ENCODE results near the gene ITSN1.

The ITSN1 gene

GRCh38 chr21:33657124-33657820 lies 15.0 kb downstream of the ITSN1 start:
- TF ChIP-seq, protein P1, sequence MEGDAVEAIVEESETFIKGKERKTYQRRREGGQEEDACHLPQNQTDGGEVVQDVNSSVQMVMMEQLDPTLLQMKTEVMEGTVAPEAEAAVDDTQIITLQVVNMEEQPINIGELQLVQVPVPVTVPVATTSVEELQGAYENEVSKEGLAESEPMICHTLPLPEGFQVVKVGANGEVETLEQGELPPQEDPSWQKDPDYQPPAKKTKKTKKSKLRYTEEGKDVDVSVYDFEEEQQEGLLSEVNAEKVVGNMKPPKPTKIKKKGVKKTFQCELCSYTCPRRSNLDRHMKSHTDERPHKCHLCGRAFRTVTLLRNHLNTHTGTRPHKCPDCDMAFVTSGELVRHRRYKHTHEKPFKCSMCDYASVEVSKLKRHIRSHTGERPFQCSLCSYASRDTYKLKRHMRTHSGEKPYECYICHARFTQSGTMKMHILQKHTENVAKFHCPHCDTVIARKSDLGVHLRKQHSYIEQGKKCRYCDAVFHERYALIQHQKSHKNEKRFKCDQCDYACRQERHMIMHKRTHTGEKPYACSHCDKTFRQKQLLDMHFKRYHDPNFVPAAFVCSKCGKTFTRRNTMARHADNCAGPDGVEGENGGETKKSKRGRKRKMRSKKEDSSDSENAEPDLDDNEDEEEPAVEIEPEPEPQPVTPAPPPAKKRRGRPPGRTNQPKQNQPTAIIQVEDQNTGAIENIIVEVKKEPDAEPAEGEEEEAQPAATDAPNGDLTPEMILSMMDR (IDR thresholded peaks at IDR 0.05; ENCODE audit: insufficient read depth, low read length, missing control alignments) = no peak
- DNase-seq (ENCODE audit: low read depth, low spot score) = no peak
- ChIA-PET POLR2A (no interaction called here), CTCF (no interaction called here)
- no peak overlapping the region for H3K4me3 ChIP-seq (ENCODE audit: low read depth, low read length)

DNA sequence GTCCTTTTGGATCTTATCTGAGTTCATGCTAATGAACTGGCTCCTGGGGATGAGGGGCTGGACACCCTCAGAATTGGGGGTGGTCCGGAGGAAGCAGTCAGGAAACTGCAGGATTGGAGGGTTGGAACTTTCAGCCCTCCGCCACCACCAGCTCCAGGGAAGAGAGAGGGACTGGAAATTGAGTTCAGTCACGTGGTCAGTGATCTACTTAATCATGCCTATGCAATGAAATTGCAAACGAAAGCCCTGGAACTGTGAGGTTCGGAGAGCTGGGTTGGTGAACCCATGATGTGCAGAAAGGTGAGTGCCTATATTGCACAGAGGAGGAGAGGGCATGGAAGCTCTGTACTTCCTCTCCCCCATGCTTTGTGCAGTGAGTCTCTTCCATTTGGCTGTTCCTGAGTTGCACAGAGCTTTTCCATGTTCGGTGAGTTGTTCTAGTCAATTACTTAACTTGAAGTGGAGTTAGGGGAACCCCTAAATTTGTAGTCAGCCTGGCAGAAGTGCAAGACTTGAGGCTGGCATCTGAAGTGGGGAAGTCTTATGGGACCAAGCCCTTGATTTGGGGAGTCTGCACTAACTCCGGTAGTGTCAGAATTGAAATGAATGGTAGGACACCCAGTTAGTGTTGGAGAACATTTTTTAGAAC lies 16.7 kb downstream of the ITSN1 start:
- H3K4me3 ChIP-seq (ENCODE audit: low read depth, low read length) = no peak overlapping the region
- TF ChIP-seq, protein P1 (IDR thresholded peaks at IDR 0.05; ENCODE audit: insufficient read depth, low read length, missing control alignments) = no peak
- ChIA-PET CTCF (no interaction called here), POLR2A (no interaction called here)
- no peak for DNase-seq (ENCODE audit: low read depth, low spot score)

DNA sequence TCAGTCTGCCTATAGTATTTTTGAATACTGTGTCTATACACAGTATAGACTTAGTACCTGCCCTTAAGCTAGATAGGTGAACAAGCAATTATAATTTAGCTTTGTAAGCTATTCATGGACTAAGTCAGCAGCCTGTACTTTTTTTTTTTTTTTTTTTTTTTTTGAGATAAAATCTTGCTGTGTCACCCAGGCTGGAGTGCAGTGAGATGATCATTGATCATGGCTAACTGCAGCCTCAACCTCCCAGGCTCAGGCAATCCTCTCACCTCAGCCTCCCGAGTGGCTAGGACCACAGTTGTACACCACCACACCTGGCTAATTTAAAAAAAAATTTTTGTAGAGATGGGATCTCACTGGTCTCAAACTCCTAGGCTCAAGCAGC lies 17.3 kb downstream of the ITSN1 start:
- DNase-seq (ENCODE audit: low read depth, low spot score) = no peak
- H3K4me3 ChIP-seq (ENCODE audit: low read depth, low read length) = no peak overlapping the region
- TF ChIP-seq, protein P1 (IDR thresholded peaks at IDR 0.05; ENCODE audit: insufficient read depth, low read length, missing control alignments) = no peak
- CTCF ChIA-PET = no interaction called here
- POLR2A ChIA-PET = no interaction called here

DNA sequence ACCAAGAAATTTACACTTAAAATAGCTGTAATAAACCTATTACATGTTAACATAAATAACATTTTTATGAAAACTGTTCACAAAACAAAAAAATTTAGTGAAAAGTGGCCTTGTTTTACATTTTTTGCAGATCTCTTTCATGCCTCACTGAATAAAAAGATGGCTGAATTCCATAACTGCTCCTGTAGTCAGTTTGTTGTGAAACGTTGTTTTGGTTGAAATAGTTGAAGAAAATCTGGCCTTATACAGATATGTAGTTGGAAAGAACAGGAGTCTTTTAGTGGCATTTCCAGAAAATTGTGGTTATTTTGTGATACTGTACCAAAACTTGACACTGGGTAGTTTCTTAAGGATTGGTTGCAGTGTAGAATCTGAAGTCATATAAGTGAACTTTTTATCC lies 18.1 kb downstream of the ITSN1 start:
- no peak overlapping the region for H3K4me3 ChIP-seq (ENCODE audit: low read depth, low read length)
- TF ChIP-seq, protein P1 (IDR thresholded peaks at IDR 0.05; ENCODE audit: insufficient read depth, low read length, missing control alignments) = no peak
- CTCF ChIA-PET = no interaction called here
- POLR2A ChIA-PET = no interaction called here
- no peak for DNase-seq (ENCODE audit: low read depth, low spot score)

DNA sequence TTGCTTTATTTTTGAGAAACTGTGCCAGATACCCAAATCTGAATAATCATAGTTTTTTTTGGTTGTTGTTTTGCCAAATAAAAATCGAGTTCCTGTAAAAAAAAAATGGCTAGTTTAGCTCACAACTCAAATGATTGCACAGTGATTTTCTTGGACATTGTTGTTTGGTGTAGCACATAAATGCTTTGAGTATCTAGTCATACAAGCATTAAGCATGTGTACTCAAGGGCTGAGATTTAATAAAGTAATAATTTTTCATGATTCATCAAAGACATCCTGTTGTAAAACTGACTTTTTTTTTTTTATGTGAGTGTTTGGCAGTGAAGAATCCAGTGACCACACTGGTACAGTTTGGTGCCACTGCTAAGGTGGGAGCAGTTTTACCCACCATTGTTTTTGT lies 18.8 kb downstream of the ITSN1 start:
- ChIA-PET CTCF (no interaction called here), POLR2A (no interaction called here)
- no peak overlapping the region for H3K4me3 ChIP-seq (ENCODE audit: low read depth, low read length)

DNA sequence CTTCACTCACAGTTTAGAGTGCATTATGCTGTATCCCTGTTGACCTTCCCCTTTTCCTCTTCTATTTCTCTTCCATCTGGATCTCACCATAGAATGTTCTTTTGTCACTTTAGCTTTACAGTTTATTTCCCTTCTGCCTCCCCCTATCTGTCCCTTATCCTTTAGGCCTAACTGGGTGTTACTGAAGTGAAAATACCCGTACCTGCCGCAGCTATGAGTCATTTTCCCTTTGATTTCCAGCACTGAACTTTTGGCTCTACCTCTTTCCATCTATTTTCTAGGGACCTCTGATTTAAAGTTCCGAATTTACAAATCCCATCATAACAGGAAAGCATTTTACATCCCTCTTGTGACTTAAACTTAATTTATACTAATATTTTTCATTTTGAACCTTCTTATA lies 19.7 kb downstream of the ITSN1 start:
- DNase-seq (ENCODE audit: low read depth, low spot score) = no peak
- H3K4me3 ChIP-seq (ENCODE audit: low read depth, low read length) = no peak overlapping the region
- ChIA-PET POLR2A (no interaction called here), CTCF (no interaction called here)
- TF ChIP-seq, protein P1 (IDR thresholded peaks at IDR 0.05; ENCODE audit: insufficient read depth, low read length, missing control alignments) = no peak

More for the DNA sequence above, 18.8 kb downstream of the ITSN1 start:
- TF ChIP-seq, protein P1 (IDR thresholded peaks at IDR 0.05; ENCODE audit: insufficient read depth, low read length, missing control alignments) = no peak
- DNase-seq (ENCODE audit: low read depth, low spot score) = no peak

Data from AG04449 (cell line).